Endothelial cell of umbilical vein (primary cell): ENCODE data around the gene FAM168A. TPM values are rescaled to one million over a fixed set of nuclear protein-coding genes. Genes with fewer than 3 reads are reported as not detected.

ENCODE experiments used
- BruUV-seq: library from RNA; stranded (reverse); fragments of 400-500 nt; replicated peaks from 2 replicates; lab custom pipeline; 2021; lab: Mats Ljungman, UMichigan
- CTCF ChIA-PET: fragments of 300-600, 350-600 bp; sonication (Branson Sonifier 250); formaldehyde crosslinking; loops from one replicate; lab custom pipeline; 2021; ENCODE audit warnings: antibody characterized with exemption, inconsistent platforms; lab: Charles Lee
- POLR2A ChIA-PET: fragments of 300-600, 350-600 bp; sonication (Branson Sonifier 250); formaldehyde crosslinking; loops from one replicate; lab custom pipeline; 2021; ENCODE audit warnings: antibody characterized with exemption, inconsistent platforms; lab: Charles Lee
- DNase-seq: peaks from one replicate; pipeline ENCODE4 v3.0.0-alpha.2; 2011; ENCODE audit warnings: low read depth, low spot score
- FAIRE-seq: peaks from 2 replicates; lab custom pipeline; 2011; peaks lifted over from hg19 to GRCh38; lab: Jason Lieb, UNC
- H2AFZ ChIP-seq: 2 replicates; pipeline ENCODE4 v1.6.0; 2012; ENCODE audit warnings: low read depth, low read length, control low read depth, inconsistent platforms
- H3K27ac ChIP-seq: 2 replicates; pipeline ENCODE4 v1.5.1; 2011; ENCODE audit warnings: low read depth, mild to moderate bottlenecking, control low read depth, low read length, moderate library complexity; ENCODE audit not compliant: insufficient read depth
- H3K27me3 ChIP-seq, 2 experiments: 2 replicates each; pipeline versions ENCODE4 v1.6.0 to v1.6.1; 2011; ENCODE audit warnings: low read length in 2 of 2, mixed read lengths in 1 of 2; ENCODE audit not compliant: control insufficient read depth in 2 of 2, insufficient read depth in 2 of 2
- H3K36me3 ChIP-seq, 2 experiments: 2 replicates in 1 of 2; 3 replicates in 1 of 2; pipeline ENCODE4 v1.5.1; 2011; ENCODE audit warnings: low read length in 2 of 2, mild to moderate bottlenecking in 1 of 2, moderate library complexity in 1 of 2; ENCODE audit not compliant: control insufficient read depth in 2 of 2, insufficient read depth in 2 of 2; ENCODE audit errors: extremely low read depth in 1 of 2
- H3K4me1 ChIP-seq: 3 replicates; pipeline ENCODE4 v1.5.1; 2011; ENCODE audit warnings: mild to moderate bottlenecking, low read length; ENCODE audit not compliant: control insufficient read depth, insufficient read depth; ENCODE audit errors: extremely low read depth
- H3K4me2 ChIP-seq: 2 replicates; pipeline ENCODE4 v1.6.1; 2011; ENCODE audit warnings: low read length, control low read depth, mixed read lengths; ENCODE audit not compliant: insufficient read depth
- H3K4me3 ChIP-seq, 3 experiments: fragments of 200-600 bp in 1 of 3; sonication (generic), shearing (Covaris generic) in 1 of 3; replicated peaks in 1 of 3; 2 replicates each; pipeline ENCODE4 v1.5.1; 2011 to 2016; ENCODE audit warnings: control low read depth in 3 of 3, low read length in 3 of 3, mild to moderate bottlenecking in 2 of 3, inconsistent platforms in 1 of 3, low read depth in 1 of 3, moderate library complexity in 1 of 3; ENCODE audit not compliant: insufficient read depth in 1 of 3
- H3K79me2 ChIP-seq: 2 replicates; pipeline ENCODE4 v1.6.0; 2012; ENCODE audit warnings: low read length, inconsistent platforms; ENCODE audit not compliant: control insufficient read depth, insufficient read depth
- H3K9ac ChIP-seq: replicated peaks from 2 replicates; pipeline ENCODE3; 2011; ENCODE audit warnings: low read length, control low read depth; ENCODE audit not compliant: insufficient read depth; ENCODE audit errors: extremely low read depth
- H3K9me1 ChIP-seq: replicated peaks from 3 replicates; pipeline ENCODE4 v1.6.0; 2011; ENCODE audit warnings: mild to moderate bottlenecking, low read length; ENCODE audit not compliant: control insufficient read depth, insufficient read depth; ENCODE audit errors: extremely low read depth
- H3K9me3 ChIP-seq: replicated peaks from 2 replicates; pipeline ENCODE4 v1.5.1; 2012; ENCODE audit warnings: low read length, inconsistent platforms; ENCODE audit not compliant: control insufficient read depth, insufficient read depth
- H4K20me1 ChIP-seq: replicated peaks from 2 replicates; pipeline ENCODE3; 2011; ENCODE audit warnings: mild to moderate bottlenecking, low read length; ENCODE audit not compliant: control insufficient read depth, insufficient read depth; ENCODE audit errors: extremely low read depth
- CTCF ChIP-seq, 2 donors: IDR thresholded peaks; 1 replicate in 1 of 2; 2 replicates in 1 of 2; pipeline ENCODE4 v1.5.1; 2011; ENCODE audit warnings: low read length in 2 of 2, mild to moderate bottlenecking in 2 of 2, moderate library complexity in 2 of 2, control low read depth in 1 of 2, inconsistent platforms in 1 of 2, low read depth in 1 of 2; ENCODE audit not compliant: insufficient read depth in 1 of 2; ENCODE audit errors: extremely low read depth in 1 of 2
- EZH2 ChIP-seq: IDR thresholded peaks from 2 replicates; pipeline ENCODE4 v1.6.1; 2012; ENCODE audit warnings: borderline replicate concordance, low read depth, mild to moderate bottlenecking, moderate library complexity, low read length, inconsistent platforms; ENCODE audit not compliant: severe bottlenecking
- FOS ChIP-seq: IDR thresholded peaks from 2 replicates; pipeline ENCODE4 v1.6.1; 2011; ENCODE audit warnings: mild to moderate bottlenecking, low read length, moderate library complexity, borderline replicate concordance; ENCODE audit not compliant: insufficient read depth
- GATA2 ChIP-seq: IDR thresholded peaks from 2 replicates; pipeline ENCODE4 v1.7.0; 2011; ENCODE audit warnings: low read depth, mild to moderate bottlenecking, moderate library complexity, mixed read lengths, low read length; ENCODE audit not compliant: insufficient read length, insufficient read depth
- JUN ChIP-seq: IDR thresholded peaks from 2 replicates; pipeline ENCODE4 v1.6.1; 2011; ENCODE audit warnings: borderline replicate concordance, low read depth; ENCODE audit not compliant: insufficient read length, insufficient read depth
- MYC ChIP-seq: IDR thresholded peaks from one replicate; pipeline ENCODE4 v1.6.1; 2011; ENCODE audit warnings: mild to moderate bottlenecking, low read depth, low read length
- POLR2AphosphoS5 ChIP-seq: IDR thresholded peaks from 2 replicates; pipeline ENCODE4 v1.6.1; 2012; ENCODE audit warnings: low read depth, mild to moderate bottlenecking, control low read depth, low read length, moderate library complexity; ENCODE audit not compliant: insufficient read depth
- dilution Hi-C: fragments of 300-500 bp; cut with MboI; formaldehyde crosslinking; loops from one replicate; pipeline ENCODE4 v1.15.0; 2019; ENCODE audit warnings: low sequenced_read_pairs; ENCODE audit not compliant: extremely low pct_ligation_motif_present
- intact Hi-C: fragments of 100-400 bp; cut with micrococcal nuclease; formaldehyde crosslinking; loops from one replicate; pipeline ENCODE4 v1.10.0; 2022
- polyA plus RNA-seq, 4 experiments: library from polyadenylated mRNA; depleted of rRNA in 3 of 4; stranded (reverse) in 3 of 4; unstranded in 1 of 4; fragments of >200 nt; gene quantifications; 2 replicates each; pipeline versions ENCODE4 v1.2.1 to v1.2.3, GENCODE V29; 2011 to 2012; ENCODE audit warnings: missing spikeins in 1 of 4
- total RNA-seq: library from RNA; stranded (reverse); gene quantifications from 2 replicates; pipeline ENCODE4 v1.2.3, GENCODE V29; 2021
- TF ChIP-seq, protein P1 (sequence below): IDR thresholded peaks from 2 replicates; pipeline ENCODE4 v1.6.1; 2011; ENCODE audit not compliant: insufficient read depth, insufficient read length

The FAM168A gene
- total and polyA plus RNA-seq, 2 donors (not counting 3 experiments of a cell fraction or from before 2014, with no cell fraction given), result 17.0 to 20.5 TPM

DNA sequence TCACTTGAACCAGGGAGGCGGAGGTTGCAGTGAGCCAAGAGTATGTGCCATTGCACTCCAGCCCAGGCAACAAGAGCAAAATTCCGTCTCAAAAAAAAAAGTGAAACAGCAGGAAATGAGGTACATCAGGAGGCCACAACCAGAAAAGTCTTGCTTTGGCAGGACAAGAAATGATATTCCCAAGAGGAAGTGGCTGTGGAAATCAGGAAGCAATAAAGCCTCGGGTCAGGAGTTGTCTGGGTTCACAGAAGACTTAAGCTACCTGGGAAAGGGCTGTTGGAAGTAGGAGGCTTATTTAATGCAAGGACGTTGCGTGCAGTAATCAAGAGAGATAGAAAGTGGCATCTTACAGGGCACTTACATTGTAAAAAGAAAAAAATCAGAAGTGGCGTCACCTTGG, 231.0 kb downstream of the FAM168A start:
- Histone ChIP-seq H3K9me1 (no peaks in the 10 kb centered on the region), H3K4me3 (no peak overlapping the region), H3K27ac (no peak overlapping the region), H3K27me3 (no peaks in the 10 kb centered on the region), H3K9ac (no peak overlapping the region), H3K9me3 (no peaks in the 10 kb centered on the region), H4K20me1 (no peaks in the 10 kb centered on the region), H3K79me2 (no peaks in the 10 kb centered on the region), H3K4me2 (no peak overlapping the region), H2AFZ (no peak overlapping the region), H3K4me1 (peaks cover 15% of the 10 kb centered on the region), H3K36me3 (peaks cover 5 to 42% of the 10 kb centered on the region in 2 experiments)
- intact Hi-C loops, result no loop called here
- no TSS peak for BruUV-seq
- ChIA-PET CTCF (interaction anchor here (1.0 to 1.5 kb wide), 3 partner anchors 8 to 26 kb away, joined by 4 to 6 read pairs (median 5); no protein-coding TSS in a partner anchor), POLR2A (no interaction called here)
- TF ChIP-seq MYC (no peak), EZH2 (no peak), GATA2 (no peak), FOS (no peak), POLR2AphosphoS5 (no peak), JUN (no peak), CTCF (IDR thresholded peaks at IDR 0.05; ENCODE audit: extremely low read depth in 1 of 2, insufficient read depth in 1 of 2, low read depth in 1 of 2, low read length in 2 of 2) (no peak)
- TF ChIP-seq, protein P1, sequence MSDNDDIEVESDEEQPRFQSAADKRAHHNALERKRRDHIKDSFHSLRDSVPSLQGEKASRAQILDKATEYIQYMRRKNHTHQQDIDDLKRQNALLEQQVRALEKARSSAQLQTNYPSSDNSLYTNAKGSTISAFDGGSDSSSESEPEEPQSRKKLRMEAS, result no peak
- dilution Hi-C loops, result no loop called here
- FAIRE-seq, result peak; percentile 42
- peak; percentile 34 for DNase-seq
